ENCODE measurements around the gene HBA2.
"Not testable (repeated sequence)": the region's sequence is repeated elsewhere in the genome, so short reads cannot be mapped to it uniquely, and the experiment has no call there.

Gene HBA2

DNA sequence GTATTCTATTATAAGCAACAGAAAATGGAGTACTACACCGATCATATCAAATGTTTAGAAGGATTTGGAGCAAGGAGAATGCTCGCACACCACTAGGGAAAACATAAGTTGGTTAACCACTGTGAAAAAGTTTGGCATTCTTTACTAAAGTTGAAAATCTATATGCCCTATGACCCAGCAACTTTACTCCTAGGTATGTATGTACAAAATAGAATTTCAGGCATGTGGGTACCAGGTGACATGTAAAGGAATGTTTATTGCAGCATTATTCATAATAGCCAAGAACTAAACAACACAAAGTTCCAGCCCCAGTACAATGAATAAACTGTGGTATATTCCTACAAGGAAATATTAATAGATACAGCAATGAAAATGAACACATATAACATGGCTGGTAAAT, 26.0 kb upstream of the HBA2 start:
- in situ Hi-C loops (cut with HindIII; ENCODE audit: low sequenced_read_pairs), result no loop called here
- no peak overlapping the region for H3K4me3 ChIP-seq (ENCODE audit: low read depth, low read length)
- no peak for TF ChIP-seq CTCF (IDR thresholded peaks at IDR 0.05; ENCODE audit: low read depth, low read length)
- no peak for DNase-seq (ENCODE audit: low read depth, low spot score)

GRCh38 chr16:149024-149660, 23.5 kb upstream of the HBA2 start:
- H3K4me3 ChIP-seq (ENCODE audit: low read depth, low read length), result no peak overlapping the region
- peak; percentile 12 for DNase-seq (ENCODE audit: low read depth, low spot score)
- in situ Hi-C loops (cut with HindIII; ENCODE audit: low sequenced_read_pairs), result no loop called here
- TF ChIP-seq CTCF (IDR thresholded peaks at IDR 0.05; ENCODE audit: low read depth, low read length), result no peak

DNA sequence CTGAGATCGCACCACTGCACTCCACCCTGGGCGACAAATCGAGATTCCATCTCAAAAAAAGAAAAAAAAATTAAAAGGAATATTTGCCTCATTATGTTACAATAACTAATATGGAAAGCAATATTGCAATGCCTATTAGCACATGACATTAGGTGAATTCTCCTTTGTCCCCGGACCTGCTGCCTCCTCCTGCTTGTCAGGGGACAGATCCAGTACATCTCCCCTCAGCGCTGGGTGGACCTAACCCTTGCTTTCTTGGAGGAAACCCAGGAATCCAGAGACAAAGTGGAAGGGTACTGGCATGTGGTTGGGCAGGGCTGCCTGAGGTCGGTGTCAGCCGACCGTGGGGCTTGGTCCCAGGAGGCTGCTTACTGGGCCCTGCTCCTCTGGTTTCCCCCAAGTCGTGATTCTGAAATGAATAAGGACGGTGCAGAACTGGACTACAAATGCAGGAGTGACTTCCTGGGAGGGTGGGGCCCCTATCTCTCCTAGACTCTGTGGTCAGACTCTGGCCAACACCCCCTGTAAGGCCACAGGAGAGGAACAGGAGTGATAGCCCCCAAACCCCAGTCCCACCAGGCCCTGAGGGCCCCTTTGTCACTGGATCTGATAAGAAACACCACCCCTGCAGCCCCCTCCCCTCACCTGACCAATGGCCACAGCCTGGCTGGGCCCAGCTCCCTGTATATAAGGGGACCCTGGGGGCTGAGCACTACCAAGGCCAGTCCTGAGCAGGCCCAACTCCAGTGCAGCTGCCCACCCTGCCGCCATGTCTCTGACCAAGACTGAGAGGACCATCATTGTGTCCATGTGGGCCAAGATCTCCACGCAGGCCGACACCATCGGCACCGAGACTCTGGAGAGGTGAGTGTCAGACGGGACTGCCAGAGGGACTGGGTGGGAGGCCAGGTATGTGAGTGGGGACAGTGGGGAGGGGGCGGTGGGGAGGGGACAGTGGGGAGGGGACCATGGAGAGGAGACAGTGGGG, 20.2 kb upstream of the HBA2 start, which contains the start of gene HBZ:
Gene HBZ (plus strand): TSS at position 504 of the 988 bp plus-strand sequence. CDS start 266 bp downstream, at position 770.
- no peak for DNase-seq (ENCODE audit: low read depth, low spot score)
- TF ChIP-seq CTCF (IDR thresholded peaks at IDR 0.05; ENCODE audit: low read depth, low read length), result no peak
- in situ Hi-C loops (cut with HindIII; ENCODE audit: low sequenced_read_pairs), result no loop called here
- no peak within 1 kb of the TSS for H3K4me3 ChIP-seq (ENCODE audit: low read depth, low read length)

- in situ Hi-C loops (cut with HindIII; ENCODE audit: low sequenced_read_pairs); H3K4me3 ChIP-seq (ENCODE audit: low read depth, low read length); DNase-seq (ENCODE audit: low read depth, low spot score): not testable (repeated sequence)
Observed at GRCh38 chr16:153129-153521, 19.6 kb upstream of the HBA2 start.

DNA sequence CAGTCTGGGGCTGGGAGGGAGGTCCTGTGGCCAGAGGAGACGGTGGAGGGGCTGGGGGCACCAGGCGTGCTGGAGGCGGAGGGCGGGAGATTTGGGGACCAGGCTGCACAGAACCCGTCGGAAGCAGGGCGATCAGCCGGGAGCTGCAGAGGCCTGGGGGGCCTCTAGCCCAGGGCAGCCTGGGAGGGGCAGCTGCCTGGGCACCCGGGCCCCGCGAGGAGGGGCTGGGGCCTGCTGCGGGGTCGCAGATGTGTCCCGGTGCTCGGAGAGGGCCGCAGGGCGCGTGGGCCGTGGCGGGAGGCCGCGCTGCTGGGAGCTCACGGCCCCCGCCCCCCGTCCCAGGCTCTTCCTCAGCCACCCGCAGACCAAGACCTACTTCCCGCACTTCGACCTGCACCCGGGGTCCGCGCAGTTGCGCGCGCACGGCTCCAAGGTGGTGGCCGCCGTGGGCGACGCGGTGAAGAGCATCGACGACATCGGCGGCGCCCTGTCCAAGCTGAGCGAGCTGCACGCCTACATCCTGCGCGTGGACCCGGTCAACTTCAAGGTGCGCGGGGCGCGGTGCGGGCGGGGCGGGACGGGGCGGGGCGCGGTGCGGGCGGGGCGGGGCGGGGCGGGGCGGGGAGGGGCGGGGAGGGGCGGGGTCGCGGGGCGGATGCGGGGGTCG, 19.0 kb upstream of the HBA2 start:
- DNase-seq (ENCODE audit: low read depth, low spot score); H3K4me3 ChIP-seq (ENCODE audit: low read depth, low read length); in situ Hi-C loops (cut with HindIII; ENCODE audit: low sequenced_read_pairs): not testable (repeated sequence)

DNA sequence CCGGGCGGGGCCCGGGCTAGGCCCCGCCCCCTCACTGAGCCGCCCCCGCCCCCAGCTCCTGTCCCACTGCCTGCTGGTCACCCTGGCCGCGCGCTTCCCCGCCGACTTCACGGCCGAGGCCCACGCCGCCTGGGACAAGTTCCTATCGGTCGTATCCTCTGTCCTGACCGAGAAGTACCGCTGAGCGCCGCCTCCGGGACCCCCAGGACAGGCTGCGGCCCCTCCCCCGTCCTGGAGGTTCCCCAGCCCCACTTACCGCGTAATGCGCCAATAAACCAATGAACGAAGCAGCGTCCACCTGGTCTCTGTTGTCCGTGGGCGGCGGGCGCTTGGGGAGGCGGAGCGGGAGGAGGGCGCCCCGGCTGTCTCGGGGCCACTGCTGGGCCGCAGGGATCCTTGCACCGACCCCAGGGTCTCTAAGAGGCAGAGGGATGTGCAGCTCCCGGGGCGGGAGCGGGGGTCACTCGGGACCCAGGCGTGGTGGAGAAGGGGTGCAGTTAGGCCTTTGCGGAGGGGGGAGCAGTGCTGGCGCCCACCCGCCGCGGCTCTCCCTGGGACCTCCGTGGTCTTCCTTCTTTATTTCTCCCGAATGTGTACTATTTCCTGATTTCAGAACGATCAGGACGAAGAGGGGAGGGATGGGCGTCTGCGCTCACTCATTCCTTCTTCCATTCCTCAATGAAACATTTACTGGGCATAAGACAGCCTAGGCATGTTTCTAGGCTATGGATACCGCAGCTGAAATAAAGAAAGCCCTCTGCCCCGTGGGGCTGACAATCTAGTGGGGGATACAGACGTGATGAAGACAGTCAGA, 18.3 kb upstream of the HBA2 start:
- peak; percentile 31 for DNase-seq (ENCODE audit: low read depth, low spot score)
- H3K4me3 ChIP-seq (ENCODE audit: low read depth, low read length), result peak overlapping the region; percentile 45
- in situ Hi-C loops (cut with HindIII; ENCODE audit: low sequenced_read_pairs), result no loop called here
- TF ChIP-seq CTCF (IDR thresholded peaks at IDR 0.05; ENCODE audit: low read depth, low read length), result no peak

- no peak overlapping the region for H3K4me3 ChIP-seq (ENCODE audit: low read depth, low read length)
- TF ChIP-seq CTCF (IDR thresholded peaks at IDR 0.05; ENCODE audit: low read depth, low read length), result no peak
- no peak for DNase-seq (ENCODE audit: low read depth, low spot score)
- in situ Hi-C loops (cut with HindIII; ENCODE audit: low sequenced_read_pairs), result no loop called here
Observed at GRCh38 chr16:155031-155398, 17.7 kb upstream of the HBA2 start.
